RCC 7860 (cell line): Measurements from ENCODE around the gene BMP7.
A peak's percentile ranks its signal among the peaks of the same experiment; 100 is the strongest.
"Not testable (repeated sequence)": the region's sequence is repeated elsewhere in the genome, so short reads cannot be mapped to it uniquely, and the experiment has no call there.

ENCODE experiments used
- DNase-seq: peaks from one replicate; pipeline ENCODE4 v3.0.0-alpha.2; 2015; ENCODE audit warnings: low spot score
- FAIRE-seq: peaks from 2 replicates; lab custom pipeline; 2012; peaks lifted over from hg19 to GRCh38; lab: Jason Lieb, UNC

The BMP7 gene

GRCh38 chr20:57252559-57253162, 13.8 kb downstream of the BMP7 start:
- no peak for FAIRE-seq
- DNase-seq, result no peak

DNA sequence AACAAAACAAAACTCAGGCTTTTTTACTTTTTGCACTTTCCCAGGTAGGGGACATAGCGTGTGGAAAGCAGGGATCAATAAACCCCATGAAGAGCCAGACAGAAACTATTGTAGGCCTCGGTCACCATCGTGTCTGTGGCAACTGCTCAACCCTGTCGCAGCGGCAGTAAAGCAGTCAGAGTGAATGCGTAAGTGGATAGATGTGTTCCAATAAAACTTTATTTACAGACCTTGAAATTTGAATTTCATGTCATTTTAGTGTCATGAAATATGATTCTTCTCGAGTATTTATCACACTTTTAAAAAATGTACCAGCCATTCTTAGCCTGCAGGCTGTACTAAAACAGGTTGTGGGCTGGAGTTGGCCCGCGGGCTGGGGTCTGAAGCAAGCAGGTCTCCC, 14.5 kb downstream of the BMP7 start:
- no peak for FAIRE-seq
- no peak for DNase-seq

DNA sequence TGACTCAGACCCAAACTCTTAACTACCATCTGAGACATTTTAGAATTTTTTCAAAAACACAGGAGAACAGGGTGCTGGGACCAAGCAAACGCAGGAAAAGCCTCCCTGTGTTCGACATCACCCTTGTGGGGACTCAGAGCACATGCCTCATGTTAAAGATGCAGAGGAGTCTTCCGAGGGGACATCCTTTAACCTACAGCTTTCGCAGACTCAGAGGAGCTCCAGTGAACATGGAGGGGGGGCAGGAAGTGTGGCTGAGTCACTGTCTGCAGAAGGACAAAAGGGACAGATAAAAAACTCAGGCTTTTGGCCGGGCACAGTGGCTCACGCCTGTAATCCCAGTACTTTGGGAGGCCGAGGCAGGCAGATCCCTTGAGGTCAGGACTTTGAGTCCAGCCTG, 15.1 kb downstream of the BMP7 start:
- FAIRE-seq (no peak), DNase-seq (peak; percentile 23)

GRCh38 chr20:57250607-57251343, 15.7 kb downstream of the BMP7 start:
- FAIRE-seq (no peak), DNase-seq (no peak)

DNA sequence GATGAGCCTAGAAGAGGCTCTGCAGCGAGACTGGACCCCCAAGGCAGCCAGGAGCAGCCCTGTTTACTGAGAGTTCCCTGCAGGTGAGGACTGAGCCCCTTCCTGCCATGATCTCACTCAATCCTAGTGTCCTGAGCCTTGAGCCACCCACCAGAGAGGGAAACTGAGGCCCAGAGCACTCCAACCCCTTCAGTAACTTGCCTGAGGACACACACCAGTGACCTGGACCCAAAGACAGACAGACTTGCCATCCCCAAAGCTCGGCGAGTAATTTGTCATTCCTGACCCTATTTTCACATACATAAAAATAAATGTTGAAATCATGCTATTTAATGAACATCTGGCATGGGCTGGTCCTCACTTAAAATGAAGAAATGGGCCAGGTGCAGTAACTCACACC, 16.7 kb downstream of the BMP7 start:
- DNase-seq (no peak), FAIRE-seq (no peak)

DNA sequence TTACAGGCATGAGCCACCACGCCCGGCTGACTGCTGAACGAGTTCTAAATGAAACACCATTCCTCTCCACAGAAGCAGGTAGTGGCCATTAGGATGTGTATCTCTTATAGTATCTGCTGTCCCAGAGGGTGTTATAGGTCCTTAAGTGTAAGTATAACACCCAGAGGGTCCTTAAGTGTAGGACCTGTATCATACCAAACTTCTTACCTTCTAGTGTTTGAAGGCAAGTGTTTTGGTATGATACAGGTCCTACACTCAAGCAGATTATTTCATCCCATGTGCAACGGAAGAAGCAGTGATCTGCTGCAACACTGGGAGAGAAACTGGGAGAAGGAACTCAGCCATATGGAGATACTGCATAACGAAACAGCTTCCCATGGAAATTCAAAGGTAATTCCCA, 17.4 kb downstream of the BMP7 start:
- DNase-seq (no peak), FAIRE-seq (no peak)

DNA sequence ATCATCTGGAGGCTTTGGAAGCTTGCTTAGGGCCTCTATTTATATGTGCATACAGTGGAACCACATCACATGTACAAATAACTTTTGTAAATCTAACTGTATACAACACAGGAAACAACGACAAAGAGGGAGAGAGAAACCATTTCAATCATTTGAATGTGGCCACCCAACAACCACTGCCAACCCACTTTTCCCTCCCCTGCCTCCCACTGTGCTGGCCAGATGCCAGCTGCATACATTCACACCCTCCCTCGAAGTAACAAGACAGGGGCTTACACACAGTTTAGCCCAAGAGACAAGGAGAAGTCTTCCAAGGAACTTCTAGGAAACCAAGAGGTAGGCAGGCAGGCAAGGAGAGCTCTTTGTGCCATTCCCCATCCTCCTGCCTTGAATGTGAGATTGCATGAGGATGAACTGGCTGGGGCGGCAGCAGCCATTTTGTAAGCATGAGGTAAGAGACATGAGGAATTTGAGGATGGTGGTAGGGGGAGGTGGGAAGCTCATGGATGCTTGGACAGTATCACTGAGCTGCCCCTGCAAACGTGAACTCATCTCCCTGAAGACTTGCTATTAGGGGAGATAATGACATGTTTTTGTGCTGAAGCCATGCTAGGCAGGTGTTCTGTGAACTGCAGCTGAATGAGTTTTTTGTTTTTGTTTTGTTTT, 18.2 kb downstream of the BMP7 start:
- DNase-seq, result no peak
- no peak for FAIRE-seq

- DNase-seq, result no peak
- no peak for FAIRE-seq
These were observed 19.0 kb downstream of the BMP7 start for GRCh38 chr20:57247292-57247965.

DNA sequence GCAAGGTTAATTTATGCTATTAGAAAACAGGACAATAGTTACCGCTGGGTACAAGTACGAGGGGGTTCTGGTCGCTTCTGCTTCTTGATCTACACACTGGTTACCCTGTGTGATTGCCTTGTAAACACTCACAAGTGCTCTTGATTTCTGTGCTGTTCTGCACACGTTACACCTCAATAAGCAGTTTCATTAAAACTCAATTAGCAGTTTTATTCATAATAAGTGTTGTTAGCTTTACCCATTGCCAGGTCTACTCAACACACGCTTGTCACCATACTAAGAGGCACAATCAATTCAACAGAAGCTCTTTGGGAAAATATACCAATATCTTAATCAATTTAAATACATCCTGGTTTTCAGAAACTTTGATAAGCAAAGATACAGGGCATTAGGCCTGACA, 20.4 kb downstream of the BMP7 start:
- FAIRE-seq (no peak), DNase-seq (no peak)

DNA sequence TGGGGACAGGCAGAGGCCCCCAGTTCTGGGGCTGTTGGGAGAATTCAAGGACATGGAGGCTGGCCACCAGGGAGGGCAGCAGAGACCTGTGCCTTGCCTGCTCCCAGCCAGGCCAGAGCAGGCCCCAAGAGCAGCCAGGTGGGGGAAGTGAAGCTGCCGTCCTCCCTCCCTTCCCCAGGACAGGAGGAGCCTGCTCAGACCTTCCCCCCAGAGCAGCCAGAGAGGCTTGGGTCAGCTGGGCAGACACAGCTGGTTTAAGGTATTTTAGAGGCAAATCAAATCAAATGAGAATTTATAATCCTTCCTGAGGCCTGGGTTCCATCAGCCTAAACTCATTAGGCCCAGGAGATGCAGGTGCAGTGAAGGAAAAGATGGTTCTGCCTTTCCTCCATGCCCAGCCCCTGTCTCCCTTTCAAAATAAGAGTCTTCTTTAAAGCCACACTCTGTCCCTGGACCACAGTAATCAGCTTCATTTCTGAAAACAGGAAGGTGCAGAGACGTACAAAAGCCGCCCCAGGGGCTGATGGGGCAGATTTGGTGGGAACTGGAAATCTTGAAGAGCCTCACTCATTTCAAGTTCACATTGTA, 21.7 kb downstream of the BMP7 start:
- DNase-seq (no peak), FAIRE-seq (no peak)

GRCh38 chr20:57244221-57244585, 22.2 kb downstream of the BMP7 start:
- no peak for FAIRE-seq
- no peak for DNase-seq

DNA sequence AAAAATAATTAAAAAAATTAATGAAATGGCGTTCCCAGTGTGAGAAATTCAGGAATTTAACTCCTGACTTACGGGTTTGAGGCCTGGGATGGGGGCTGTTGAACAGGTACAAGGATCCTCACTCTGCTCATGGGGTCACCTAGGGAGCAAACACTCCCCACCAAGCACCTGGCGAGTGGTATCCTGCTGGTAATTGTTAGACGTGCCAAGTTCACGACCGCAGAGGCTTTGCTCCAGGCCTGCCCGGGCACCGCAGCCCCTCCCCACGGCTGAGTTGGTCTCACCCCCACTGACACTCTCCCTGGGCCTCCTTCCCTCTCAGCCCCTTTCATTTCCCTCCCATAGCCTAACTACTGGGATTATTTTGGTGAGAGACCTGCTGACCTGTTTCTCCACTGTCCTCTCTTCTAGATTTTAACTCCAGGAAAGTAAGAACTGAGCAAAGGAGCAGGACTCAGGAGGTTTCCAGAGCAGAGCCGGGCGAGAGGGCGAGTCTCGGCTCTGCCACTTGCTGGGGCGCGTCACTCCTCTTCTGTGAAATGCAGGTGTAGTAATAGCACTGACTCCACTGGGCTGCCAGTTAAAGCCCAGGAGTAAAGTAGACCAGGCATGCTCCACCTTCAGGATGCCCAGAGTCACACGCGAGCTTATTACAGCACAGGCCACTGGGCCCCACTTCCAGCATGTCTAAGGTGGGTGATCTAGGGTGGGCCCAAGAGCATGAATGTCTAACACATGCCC, 22.8 kb downstream of the BMP7 start:
- no peak for FAIRE-seq
- no peak for DNase-seq

GRCh38 chr20:57242414-57242813, 24.0 kb downstream of the BMP7 start:
- DNase-seq (no peak), FAIRE-seq (no peak)

GRCh38 chr20:57241363-57241991, 25.0 kb downstream of the BMP7 start:
- FAIRE-seq (no peak), DNase-seq (no peak)

DNA sequence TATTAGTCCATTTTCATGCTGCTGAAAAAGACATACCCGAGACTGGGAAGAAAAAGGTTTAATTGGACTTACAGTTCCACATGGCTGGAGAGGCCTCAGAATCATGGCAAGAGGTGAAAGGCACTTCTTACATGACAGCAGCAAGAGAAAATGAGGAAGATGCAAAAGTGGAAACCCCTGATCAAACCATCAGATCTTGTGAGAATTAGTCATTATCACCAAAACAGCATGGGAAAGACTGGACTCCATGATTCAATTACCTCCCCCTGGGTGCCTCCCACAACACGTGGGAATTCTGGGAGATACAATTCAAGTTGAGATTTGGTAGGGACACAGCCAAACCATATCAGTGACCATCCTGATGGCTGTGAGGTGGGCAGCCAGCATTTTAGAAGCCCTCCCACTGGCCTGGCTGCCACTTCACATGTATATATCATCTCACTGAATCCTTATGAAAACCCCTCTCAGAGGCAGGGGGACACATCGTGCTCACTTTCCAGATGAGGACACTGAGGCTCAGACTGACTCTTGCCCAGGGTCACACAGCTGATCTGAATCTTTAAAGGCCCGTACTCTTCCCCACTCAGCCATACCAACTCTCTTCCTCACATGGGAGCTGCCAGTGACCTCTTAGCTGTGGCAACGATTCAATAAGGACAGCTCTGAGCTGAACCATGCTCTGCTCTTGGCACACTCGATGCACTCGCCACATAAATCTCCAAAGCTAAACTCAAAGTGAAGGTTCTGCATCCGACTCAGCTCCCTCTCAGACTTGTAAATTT, 25.7 kb downstream of the BMP7 start:
- DNase-seq (no peak), FAIRE-seq (no peak)

- not testable (repeated sequence) for FAIRE-seq, DNase-seq
These were observed 26.7 kb downstream of the BMP7 start for GRCh38 chr20:57239725-57240124.

DNA sequence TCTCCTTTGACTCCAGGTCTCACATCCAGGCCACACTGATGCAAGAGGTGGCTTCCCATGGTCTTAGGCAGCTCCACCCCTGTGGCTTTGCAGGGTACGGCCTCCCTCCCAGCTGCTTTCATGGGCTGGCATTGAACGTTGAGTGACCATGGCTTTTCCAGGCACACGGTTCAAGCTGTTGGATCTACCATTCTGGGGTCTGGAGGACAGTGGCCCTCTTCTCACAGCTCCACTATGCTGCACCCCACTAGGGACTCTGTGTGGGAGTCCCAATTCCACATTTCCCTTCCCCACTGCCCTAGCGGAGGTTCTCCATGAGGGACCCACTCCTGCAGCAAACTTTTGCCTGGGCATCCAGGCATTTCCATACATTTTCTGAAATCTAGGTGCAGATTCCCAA, 27.1 kb downstream of the BMP7 start:
- DNase-seq, FAIRE-seq: not testable (repeated sequence)

GRCh38 chr20:57238089-57238488, 28.4 kb downstream of the BMP7 start:
- FAIRE-seq (no peak), DNase-seq (no peak)

- FAIRE-seq (no peak), DNase-seq (no peak)
These were observed 28.9 kb downstream of the BMP7 start for GRCh38 chr20:57237585-57237953.
